Measurements from ENCODE around the gene ANAPC4. TPM values are rescaled to one million over a fixed set of nuclear protein-coding genes. Genes with fewer than 3 reads are reported as not detected.

Gene ANAPC4
- total and polyA plus RNA-seq, 2 donors (not counting 3 experiments of a cell fraction or from before 2014, with no cell fraction given) = 7.6 to 32.1 TPM

GRCh38 chr4:25347971-25348370, 29.1 kb upstream of the ANAPC4 start:
- ChIA-PET POLR2A (no interaction called here), CTCF (interaction anchor here (1.2 kb wide), 1 partner anchor 19 kb away, joined by 3 read pairs; no protein-coding TSS in a partner anchor)
- no peaks in the 10 kb centered on the region for H3K9me1 ChIP-seq (replicated peaks; ENCODE audit: control insufficient read depth, extremely low read depth, insufficient read depth, low read length)
- H4K20me1 ChIP-seq (replicated peaks; ENCODE audit: control insufficient read depth, extremely low read depth, insufficient read depth, low read length) = no peaks in the 10 kb centered on the region
- H3K36me3 ChIP-seq (ENCODE audit: control insufficient read depth in 2 of 2, extremely low read depth in 1 of 2, insufficient read depth in 2 of 2, low read length in 2 of 2) = no peaks in the 10 kb centered on the region
- H3K4me1 ChIP-seq (ENCODE audit: control insufficient read depth, extremely low read depth, insufficient read depth, low read length) = peaks cover 6% of the 10 kb centered on the region
- no peak overlapping the region for H3K4me2 ChIP-seq (ENCODE audit: insufficient read depth, low read length)
- intact Hi-C loops (cut with micrococcal nuclease) = no loop called here
- no peak overlapping the region for H3K27ac ChIP-seq (ENCODE audit: insufficient read depth, low read depth, low read length)
- H3K27me3 ChIP-seq (ENCODE audit: control insufficient read depth in 2 of 2, insufficient read depth in 2 of 2, low read length in 2 of 2) = no peaks in the 10 kb centered on the region
- H3K4me3 ChIP-seq (replicated peaks in 1 of 3; ENCODE audit: insufficient read depth in 1 of 3, low read depth in 1 of 3, low read length in 3 of 3) = no peak overlapping the region
- no peak overlapping the region for H3K9ac ChIP-seq (replicated peaks; ENCODE audit: extremely low read depth, insufficient read depth, low read length)
- dilution Hi-C loops (cut with MboI; ENCODE audit: extremely low pct_ligation_motif_present, low sequenced_read_pairs) = no loop called here
- TF ChIP-seq FOS (IDR thresholded peaks at IDR 0.05; ENCODE audit: borderline replicate concordance, insufficient read depth, low read length) = no peak
- TF ChIP-seq EZH2 (IDR thresholded peaks at IDR 0.05; ENCODE audit: borderline replicate concordance, low read depth, low read length, severe bottlenecking) = no peak
- TF ChIP-seq, protein P1, sequence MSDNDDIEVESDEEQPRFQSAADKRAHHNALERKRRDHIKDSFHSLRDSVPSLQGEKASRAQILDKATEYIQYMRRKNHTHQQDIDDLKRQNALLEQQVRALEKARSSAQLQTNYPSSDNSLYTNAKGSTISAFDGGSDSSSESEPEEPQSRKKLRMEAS (IDR thresholded peaks at IDR 0.05; ENCODE audit: insufficient read depth, insufficient read length) = no peak
- TF ChIP-seq, protein P2, sequence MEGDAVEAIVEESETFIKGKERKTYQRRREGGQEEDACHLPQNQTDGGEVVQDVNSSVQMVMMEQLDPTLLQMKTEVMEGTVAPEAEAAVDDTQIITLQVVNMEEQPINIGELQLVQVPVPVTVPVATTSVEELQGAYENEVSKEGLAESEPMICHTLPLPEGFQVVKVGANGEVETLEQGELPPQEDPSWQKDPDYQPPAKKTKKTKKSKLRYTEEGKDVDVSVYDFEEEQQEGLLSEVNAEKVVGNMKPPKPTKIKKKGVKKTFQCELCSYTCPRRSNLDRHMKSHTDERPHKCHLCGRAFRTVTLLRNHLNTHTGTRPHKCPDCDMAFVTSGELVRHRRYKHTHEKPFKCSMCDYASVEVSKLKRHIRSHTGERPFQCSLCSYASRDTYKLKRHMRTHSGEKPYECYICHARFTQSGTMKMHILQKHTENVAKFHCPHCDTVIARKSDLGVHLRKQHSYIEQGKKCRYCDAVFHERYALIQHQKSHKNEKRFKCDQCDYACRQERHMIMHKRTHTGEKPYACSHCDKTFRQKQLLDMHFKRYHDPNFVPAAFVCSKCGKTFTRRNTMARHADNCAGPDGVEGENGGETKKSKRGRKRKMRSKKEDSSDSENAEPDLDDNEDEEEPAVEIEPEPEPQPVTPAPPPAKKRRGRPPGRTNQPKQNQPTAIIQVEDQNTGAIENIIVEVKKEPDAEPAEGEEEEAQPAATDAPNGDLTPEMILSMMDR (IDR thresholded peaks at IDR 0.05; ENCODE audit: extremely low read depth in 1 of 2, insufficient read depth in 1 of 2, low read depth in 1 of 2, low read length in 2 of 2) = no peak
- no peak for TF ChIP-seq MYC (IDR thresholded peaks at IDR 0.05; ENCODE audit: low read depth, low read length)
- TF ChIP-seq POLR2AphosphoS5 (IDR thresholded peaks at IDR 0.05; ENCODE audit: insufficient read depth, low read depth, low read length) = no peak
- TF ChIP-seq POLR2A (IDR thresholded peaks at IDR 0.05; ENCODE audit: low read depth, low read length) = no peak
- TF ChIP-seq JUN (IDR thresholded peaks at IDR 0.05; ENCODE audit: borderline replicate concordance, insufficient read depth, insufficient read length, low read depth) = no peak
- no peak for TF ChIP-seq GATA2 (IDR thresholded peaks at IDR 0.05; ENCODE audit: insufficient read depth, insufficient read length, low read depth, low read length)
- FAIRE-seq (no peak), DNase-seq (ENCODE audit: low read depth, low spot score) (no peak)
- BruUV-seq (replicated peaks) = no TSS peak
- no peaks in the 10 kb centered on the region for H3K79me2 ChIP-seq (ENCODE audit: control insufficient read depth, insufficient read depth, low read length)
- no peak overlapping the region for H2AFZ ChIP-seq (ENCODE audit: low read depth, low read length)
- H3K9me3 ChIP-seq (replicated peaks; ENCODE audit: control insufficient read depth, insufficient read depth, low read length) = no peaks in the 10 kb centered on the region

Data from endothelial cell of umbilical vein (primary cell).